CD14-positive monocyte (primary cell): ENCODE measurements around the gene UBE2Q1. TPM values are rescaled to one million over a fixed set of nuclear protein-coding genes. Genes with fewer than 3 reads are reported as not detected.

Experiments used
- DNase-seq, 3 donors: peaks; one replicate each; pipeline ENCODE4 v3.0.0-alpha.2; 2011 to 2022
- H2AFZ ChIP-seq: 2 replicates; pipeline ENCODE4 v1.6.0; 2012; ENCODE audit warnings: mild to moderate bottlenecking, low read depth, low read length, inconsistent platforms; ENCODE audit not compliant: insufficient read depth, poor library complexity, severe bottlenecking
- H3K27ac ChIP-seq, 2 donors: 1 replicate in 1 of 2; 2 replicates in 1 of 2; pipeline ENCODE4 v1.5.1; 2012 to 2013; ENCODE audit warnings: low read length in 2 of 2, control low read depth in 1 of 2, inconsistent platforms in 1 of 2, low read depth in 1 of 2, mild to moderate bottlenecking in 1 of 2
- H3K27me3 ChIP-seq, 2 donors: one replicate each; pipeline versions ENCODE4 v1.6.0 to v1.6.1; 2011 to 2013; ENCODE audit warnings: low read length in 2 of 2; ENCODE audit not compliant: control insufficient read depth in 2 of 2, insufficient read depth in 2 of 2
- H3K36me3 ChIP-seq, 2 donors: replicated peaks in 1 of 2; 1 replicate in 1 of 2; 2 replicates in 1 of 2; pipeline versions ENCODE4 v1.5.1 to v1.6.1; 2012 to 2013; ENCODE audit warnings: low read length in 2 of 2, control low read depth in 1 of 2, inconsistent platforms in 1 of 2, mild to moderate bottlenecking in 1 of 2; ENCODE audit not compliant: insufficient read depth in 2 of 2, control insufficient read depth in 1 of 2
- H3K4me1 ChIP-seq, 2 donors: 1 replicate in 1 of 2; 2 replicates in 1 of 2; pipeline versions ENCODE4 v1.5.1 to v1.6.1; 2012 to 2013; ENCODE audit warnings: low read length in 2 of 2, control low read depth in 1 of 2, inconsistent platforms in 1 of 2, mild to moderate bottlenecking in 1 of 2, moderate library complexity in 1 of 2; ENCODE audit not compliant: insufficient read depth in 2 of 2, control insufficient read depth in 1 of 2
- H3K4me2 ChIP-seq: replicated peaks from 2 replicates; pipeline ENCODE3; 2012; ENCODE audit warnings: low read length, moderate library complexity, mild to moderate bottlenecking; ENCODE audit not compliant: poor library complexity, severe bottlenecking; ENCODE audit errors: extremely low read depth
- H3K4me3 ChIP-seq, 3 experiments: fragments of 200-600 bp in 1 of 3; sonication (generic) in 1 of 3; replicated peaks in 1 of 3; 1 replicate in 2 of 3; 2 replicates in 1 of 3; pipeline ENCODE4 v1.5.1; 2011 to 2013; ENCODE audit warnings: low read length in 3 of 3, mild to moderate bottlenecking in 3 of 3, control low read depth in 2 of 3, low read depth in 2 of 3, inconsistent platforms in 1 of 3, moderate library complexity in 1 of 3
- H3K79me2 ChIP-seq: 2 replicates; pipeline ENCODE4 v1.6.0; 2012; ENCODE audit warnings: mild to moderate bottlenecking, control low read depth, inconsistent platforms, low read length, moderate library complexity; ENCODE audit not compliant: insufficient read depth
- H3K9ac ChIP-seq: 2 replicates; pipeline ENCODE4 v1.6.0; 2017; ENCODE audit warnings: low read length, mild to moderate bottlenecking; ENCODE audit not compliant: insufficient read depth, poor library complexity, severe bottlenecking
- H3K9me3 ChIP-seq, 2 donors: replicated peaks in 1 of 2; 1 replicate in 1 of 2; 2 replicates in 1 of 2; pipeline versions ENCODE4 v1.5.1 to v1.6.1; 2012 to 2013; ENCODE audit warnings: low read length in 2 of 2, control low read depth in 1 of 2; ENCODE audit not compliant: control insufficient read depth in 1 of 2, insufficient read depth in 1 of 2
- H4K20me1 ChIP-seq: 2 replicates; pipeline ENCODE4 v1.6.0; 2012; ENCODE audit warnings: mild to moderate bottlenecking, low read length, control low read depth, moderate library complexity; ENCODE audit not compliant: insufficient read depth
- H3K27ac Mint-ChIP-seq, 7 donors: one replicate each; pipeline ENCODE4 v1.8.0; 2020; ENCODE audit warnings: mild to moderate bottlenecking in 7 of 7, mixed read lengths in 7 of 7, moderate library complexity in 6 of 7, inconsistent platforms in 2 of 7
- H3K27me3 Mint-ChIP-seq, 3 donors: one replicate each; pipeline ENCODE4 v1.8.0; 2021 to 2022; ENCODE audit warnings: low read depth in 3 of 3, mild to moderate bottlenecking in 3 of 3, mixed read lengths in 3 of 3, moderate library complexity in 3 of 3, inconsistent platforms in 1 of 3
- H3K36me3 Mint-ChIP-seq, 2 donors: one replicate each; pipeline ENCODE4 v1.8.0; 2020; ENCODE audit warnings: mixed read lengths in 2 of 2, inconsistent platforms in 1 of 2, mild to moderate bottlenecking in 1 of 2
- H3K4me1 Mint-ChIP-seq: one replicate; pipeline ENCODE4 v1.8.0; 2020; ENCODE audit warnings: mild to moderate bottlenecking, mixed read lengths
- H3K4me3 Mint-ChIP-seq, 2 donors: one replicate each; pipeline ENCODE4 v1.8.0; 2020; ENCODE audit warnings: mild to moderate bottlenecking in 2 of 2, mixed read lengths in 2 of 2, moderate library complexity in 1 of 2
- H3K9me3 Mint-ChIP-seq, 7 donors: one replicate each; pipeline ENCODE4 v1.8.0; 2020 to 2022; ENCODE audit warnings: mixed read lengths in 7 of 7, mild to moderate bottlenecking in 6 of 7, moderate library complexity in 6 of 7, inconsistent platforms in 2 of 7
- CTCF ChIP-seq: fragments of 200-600 bp; IDR thresholded peaks from one replicate; pipeline ENCODE4 v1.8.0; 2022; ENCODE audit warnings: antibody characterized with exemption, mild to moderate bottlenecking
- WGBS: methylation state at CpG from one replicate; pipeline ENCODE4 v1.1.5; 2013; ENCODE audit warnings: missing lambda C conversion rate; ENCODE audit not compliant: insufficient coverage; 5-methylcytosine and 5-hydroxymethylcytosine counted together
- intact Hi-C, 2 donors: fragments of 100-400 bp; cut with micrococcal nuclease; formaldehyde crosslinking; loops; one replicate each; pipeline versions ENCODE4 v1.15.0 to v1.15.1; 2023
- polyA plus RNA-seq, 3 donors: library from polyadenylated mRNA; depleted of rRNA in 1 of 3; unstranded in 2 of 3; stranded (reverse) in 1 of 3; fragments of 300-500 nt in 2 of 3; fragments of >200 nt in 1 of 3; fragmentation: Illumina TruSeq in 2 of 3; gene quantifications; 1 replicate in 2 of 3; 2 replicates in 1 of 3; pipeline ENCODE4 v1.2.3, GENCODE V29; 2012 to 2021

UBE2Q1 gene
- polyA plus RNA-seq, 3 donors: 6.4 to 22.6 (median 8.4) TPM

- peak overlapping the region in 4 of 7 donors; percentile 36 to 56 (median 40) for H3K27ac Mint-ChIP-seq
- no peaks in the 10 kb centered on the region for H3K9me3 Mint-ChIP-seq
- no peak overlapping the region for H3K9ac ChIP-seq
- no peaks in the 10 kb centered on the region for H3K4me1 ChIP-seq
- no peak overlapping the region for H3K27ac ChIP-seq
- WGBS: 86% methylated on average over 5 of the region's 6 CpGs
- no peaks in the 10 kb centered on the region for H3K27me3 ChIP-seq
- H3K36me3 ChIP-seq: peaks cover 44 to 50% of the 10 kb centered on the region in 2 donors
- H3K9me3 ChIP-seq: no peaks in the 10 kb centered on the region
- H3K79me2 ChIP-seq: no peaks in the 10 kb centered on the region
- H3K36me3 Mint-ChIP-seq: peaks cover 45 to 48% of the 10 kb centered on the region in 2 donors
- H3K4me2 ChIP-seq: no peak overlapping the region
- no peak for TF ChIP-seq CTCF
- no peak for DNase-seq
- H4K20me1 ChIP-seq: peaks cover 65% of the 10 kb centered on the region
- no peak overlapping the region for H3K4me3 Mint-ChIP-seq
- H2AFZ ChIP-seq: no peak overlapping the region
- peaks cover 1 to 6% (median 3%) of the 10 kb centered on the region in 3 donors for H3K27me3 Mint-ChIP-seq
- intact Hi-C loops: no loop called here
- H3K4me1 Mint-ChIP-seq: no peaks in the 10 kb centered on the region
- no peak overlapping the region for H3K4me3 ChIP-seq
Observed at GRCh38 chr1:154578058-154578418, 19.6 kb upstream of the UBE2Q1 start.

DNA sequence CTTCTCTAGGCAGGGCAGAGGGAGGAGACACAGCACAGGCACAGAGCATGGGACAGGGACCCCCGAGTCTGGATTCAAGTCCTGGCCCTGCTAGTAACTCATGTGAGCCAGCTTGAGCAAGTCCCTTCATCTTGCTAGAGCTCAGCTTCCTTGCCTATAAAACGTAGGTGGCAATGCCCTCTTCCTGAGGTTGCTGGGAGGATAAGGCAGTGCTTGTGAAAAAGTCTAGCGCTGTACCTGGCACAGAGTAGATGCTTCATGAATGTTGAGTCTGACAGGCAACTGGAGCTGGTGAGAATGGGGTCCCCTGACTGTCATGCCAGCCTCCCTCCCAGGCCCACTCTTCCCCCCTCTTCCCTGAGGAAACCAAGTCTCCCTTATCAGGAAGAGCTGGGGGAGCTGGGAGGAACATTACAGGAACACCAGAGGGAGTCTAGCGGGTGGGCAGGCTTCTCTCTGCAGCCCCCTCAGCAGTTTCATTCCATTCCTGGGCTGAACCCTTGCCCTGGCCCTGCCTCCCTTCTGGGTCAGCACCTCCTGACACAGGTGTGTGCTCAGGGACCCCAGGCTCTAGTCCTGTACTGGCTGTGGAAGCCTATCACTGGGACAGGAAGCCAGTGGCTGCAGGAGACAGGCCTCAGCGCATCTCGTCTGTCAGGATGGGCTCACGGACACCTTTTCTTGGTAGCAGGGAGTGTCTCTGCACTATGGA lies 19.0 kb upstream of the UBE2Q1 start:
- Histone ChIP-seq H3K79me2 (no peaks in the 10 kb centered on the region), H4K20me1 (peaks cover 60% of the 10 kb centered on the region), H3K4me3 (no peak overlapping the region), H3K9ac (no peak overlapping the region), H3K9me3 (no peaks in the 10 kb centered on the region), H3K36me3 (peaks cover 39 to 45% of the 10 kb centered on the region in 2 donors), H3K27ac (no peak overlapping the region), H3K27me3 (no peaks in the 10 kb centered on the region), H3K4me1 (no peaks in the 10 kb centered on the region), H3K4me2 (no peak overlapping the region), H2AFZ (no peak overlapping the region)
- Mint-ChIP-seq H3K4me3 (no peak overlapping the region), H3K9me3 (no peaks in the 10 kb centered on the region), H3K27ac (peak overlapping the region in 2 of 7 donors; percentile 36 to 37), H3K27me3 (peaks cover 1 to 8% (median 3%) of the 10 kb centered on the region in 3 donors), H3K4me1 (no peaks in the 10 kb centered on the region), H3K36me3 (peaks cover 41 to 43% of the 10 kb centered on the region in 2 donors)
- TF ChIP-seq CTCF: no peak
- intact Hi-C loops: no loop called here
- 80% methylated on average over 3 of the region's 7 CpGs for WGBS
- DNase-seq: no peak
